Suprapubic skin (tissue), 4 donors: ENCODE measurements around the gene TMEM163. TPM values are rescaled to one million over a fixed set of nuclear protein-coding genes. Genes with fewer than 3 reads are reported as not detected.

Experiments used
- DNase-seq, 2 donors: peaks; one replicate each; pipeline ENCODE4 v3.0.0-alpha.2; 2019; ENCODE audit warnings: low spot score in 2 of 2
- H3K27ac ChIP-seq: fragments of 200-600 bp; sonication (generic); one replicate; pipeline ENCODE4 v1.5.1; 2019
- H3K27me3 ChIP-seq: fragments of 200-600 bp; sonication (generic); one replicate; pipeline ENCODE4 v1.5.1; 2019
- H3K36me3 ChIP-seq: fragments of 200-600 bp; sonication (generic); one replicate; pipeline ENCODE4 v1.5.1; 2019
- H3K4me1 ChIP-seq: fragments of 200-600 bp; sonication (generic); one replicate; pipeline ENCODE4 v1.5.1; 2019
- H3K4me3 ChIP-seq: fragments of 200-600 bp; sonication (generic); one replicate; pipeline ENCODE4 v1.5.1; 2019; ENCODE audit warnings: mild to moderate bottlenecking
- H3K9me3 ChIP-seq: fragments of 200-600 bp; sonication (generic); one replicate; pipeline ENCODE4 v1.5.1; 2019
- EP300 ChIP-seq: sonication (generic); formaldehyde crosslinking; IDR thresholded peaks from one replicate; pipeline ENCODE4 v1.6.1; 2017; ENCODE audit warnings: antibody characterized with exemption
- POLR2A ChIP-seq, 2 donors: fragments of 450-650 bp; IDR thresholded peaks; one replicate each; pipeline ENCODE4 v1.6.1; 2017; ENCODE audit warnings: antibody characterized with exemption in 2 of 2, mild to moderate bottlenecking in 2 of 2, moderate library complexity in 2 of 2
- POLR2AphosphoS5 ChIP-seq, 3 donors: sonication (generic); formaldehyde crosslinking; IDR thresholded peaks; one replicate each; pipeline ENCODE4 v1.6.1; 2017; ENCODE audit warnings: antibody characterized with exemption in 3 of 3
- WGBS: methylation state at CpG from one replicate; pipeline ENCODE4 v1.1.5; 2018; 5-methylcytosine and 5-hydroxymethylcytosine counted together
- total RNA-seq, 4 donors: library from RNA; depleted of rRNA; stranded (reverse); fragments of >200 nt; gene quantifications; one replicate each; pipeline ENCODE4 v1.1.0, GENCODE V29; 2016
- TF ChIP-seq, protein P1 (sequence below), 2 donors: fragments of 200-600 bp in 1 of 2; fragments of 450-650 bp in 1 of 2; sonication (generic) in 1 of 2; IDR thresholded peaks; one replicate each; pipeline ENCODE4 v1.5.1; 2016 to 2019; ENCODE audit warnings: antibody characterized with exemption in 2 of 2, mild to moderate bottlenecking in 1 of 2, moderate library complexity in 1 of 2

The TMEM163 gene
- total RNA-seq, 4 donors from 2014 or later: 0.23 to 0.72 TPM; not detected in 2

DNA sequence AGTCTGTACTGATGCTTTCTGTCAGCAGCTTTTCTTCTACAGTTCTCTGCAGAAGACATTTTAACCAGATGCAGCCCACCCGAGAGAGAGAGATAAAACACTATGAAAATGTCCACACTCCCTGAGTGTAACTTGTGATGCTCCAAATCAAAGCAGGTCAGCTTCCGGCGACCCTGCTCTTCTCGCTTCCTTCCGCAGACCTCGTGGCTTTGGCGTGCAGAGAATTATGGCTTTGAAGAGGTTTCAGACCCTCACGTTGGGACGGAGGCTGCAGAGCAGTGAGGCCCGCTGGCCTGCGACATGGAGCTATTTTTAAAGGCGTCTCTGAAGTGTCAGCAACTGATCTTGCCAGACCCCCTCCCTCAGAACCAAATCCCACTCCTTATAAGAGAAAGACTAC is 41.8 kb downstream of the TMEM163 start:
- 57% methylated on average over 12 of the region's 12 CpGs for WGBS
- H3K27me3 ChIP-seq: no peaks in the 10 kb centered on the region
- no peaks in the 10 kb centered on the region for H3K9me3 ChIP-seq
- H3K4me3 ChIP-seq: no peak overlapping the region
- H3K27ac ChIP-seq: no peak overlapping the region
- TF ChIP-seq, protein P1, sequence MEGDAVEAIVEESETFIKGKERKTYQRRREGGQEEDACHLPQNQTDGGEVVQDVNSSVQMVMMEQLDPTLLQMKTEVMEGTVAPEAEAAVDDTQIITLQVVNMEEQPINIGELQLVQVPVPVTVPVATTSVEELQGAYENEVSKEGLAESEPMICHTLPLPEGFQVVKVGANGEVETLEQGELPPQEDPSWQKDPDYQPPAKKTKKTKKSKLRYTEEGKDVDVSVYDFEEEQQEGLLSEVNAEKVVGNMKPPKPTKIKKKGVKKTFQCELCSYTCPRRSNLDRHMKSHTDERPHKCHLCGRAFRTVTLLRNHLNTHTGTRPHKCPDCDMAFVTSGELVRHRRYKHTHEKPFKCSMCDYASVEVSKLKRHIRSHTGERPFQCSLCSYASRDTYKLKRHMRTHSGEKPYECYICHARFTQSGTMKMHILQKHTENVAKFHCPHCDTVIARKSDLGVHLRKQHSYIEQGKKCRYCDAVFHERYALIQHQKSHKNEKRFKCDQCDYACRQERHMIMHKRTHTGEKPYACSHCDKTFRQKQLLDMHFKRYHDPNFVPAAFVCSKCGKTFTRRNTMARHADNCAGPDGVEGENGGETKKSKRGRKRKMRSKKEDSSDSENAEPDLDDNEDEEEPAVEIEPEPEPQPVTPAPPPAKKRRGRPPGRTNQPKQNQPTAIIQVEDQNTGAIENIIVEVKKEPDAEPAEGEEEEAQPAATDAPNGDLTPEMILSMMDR (IDR thresholded peaks at IDR 0.05): no peak
- TF ChIP-seq POLR2AphosphoS5 (IDR thresholded peaks at IDR 0.05) (no peak), POLR2A (IDR thresholded peaks at IDR 0.05) (no peak)
- no peaks in the 10 kb centered on the region for H3K4me1 ChIP-seq
- DNase-seq: no peak
- H3K36me3 ChIP-seq: no peaks in the 10 kb centered on the region

- Histone ChIP-seq H3K4me3 (no peak overlapping the region), H3K27ac (no peak overlapping the region), H3K36me3 (no peaks in the 10 kb centered on the region), H3K27me3 (no peaks in the 10 kb centered on the region), H3K4me1 (no peaks in the 10 kb centered on the region), H3K9me3 (no peaks in the 10 kb centered on the region)
- no peak for TF ChIP-seq POLR2AphosphoS5 (IDR thresholded peaks at IDR 0.05)
- TF ChIP-seq, protein P1 (IDR thresholded peaks at IDR 0.05): no peak
- 77% methylated on average over 3 of the region's 3 CpGs for WGBS
- no peak for DNase-seq
Measured at GRCh38 chr2:134675314-134675713, 43.5 kb downstream of the TMEM163 start.

- H3K36me3 ChIP-seq: no peaks in the 10 kb centered on the region
- no peak overlapping the region for H3K4me3 ChIP-seq
- no peaks in the 10 kb centered on the region for H3K4me1 ChIP-seq
- no peak for DNase-seq
- no peak for TF ChIP-seq POLR2AphosphoS5 (IDR thresholded peaks at IDR 0.05)
- TF ChIP-seq POLR2A (IDR thresholded peaks at IDR 0.05): no peak
- TF ChIP-seq, protein P1 (IDR thresholded peaks at IDR 0.05): no peak
- no peaks in the 10 kb centered on the region for H3K9me3 ChIP-seq
- 86% methylated on average over 4 of the region's 4 CpGs for whole genome bisulfite sequencing
- no peak overlapping the region for H3K27ac ChIP-seq
- H3K27me3 ChIP-seq: no peaks in the 10 kb centered on the region
Measured at GRCh38 chr2:134674687-134675086, 44.1 kb downstream of the TMEM163 start.

DNA sequence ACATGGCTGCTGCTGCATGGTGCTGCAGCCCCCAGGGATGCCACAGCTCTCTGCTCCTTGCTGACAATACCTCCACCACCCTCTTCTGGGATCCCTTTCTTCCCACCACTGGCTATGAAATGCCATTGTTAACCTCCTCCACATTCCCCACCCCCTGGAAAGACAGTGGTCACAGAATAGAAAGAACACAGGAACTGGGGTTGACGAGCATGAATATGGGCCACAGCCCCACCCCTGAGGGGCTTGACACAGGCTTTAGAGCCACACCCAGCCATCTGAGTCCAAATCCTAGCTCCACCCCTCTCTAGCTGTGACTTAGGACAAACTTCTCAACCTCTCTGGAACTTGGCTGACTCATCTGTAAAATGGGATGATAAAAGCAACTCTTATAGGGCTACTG is 47.3 kb downstream of the TMEM163 start:
- Histone ChIP-seq H3K27me3 (no peaks in the 10 kb centered on the region), H3K27ac (no peak overlapping the region), H3K4me1 (no peaks in the 10 kb centered on the region), H3K4me3 (no peak overlapping the region), H3K36me3 (no peaks in the 10 kb centered on the region), H3K9me3 (no peaks in the 10 kb centered on the region)
- WGBS: 27% methylated on average over 1 of the region's 1 CpG
- no peak for DNase-seq
- TF ChIP-seq POLR2A (IDR thresholded peaks at IDR 0.05): no peak
- TF ChIP-seq, protein P1 (IDR thresholded peaks at IDR 0.05): no peak
- TF ChIP-seq EP300: no peak
- TF ChIP-seq POLR2AphosphoS5 (IDR thresholded peaks at IDR 0.05): no peak

- H3K9me3 ChIP-seq: no peaks in the 10 kb centered on the region
- H3K27ac ChIP-seq: no peak overlapping the region
- H3K36me3 ChIP-seq: no peaks in the 10 kb centered on the region
- no peak for DNase-seq
- 66% methylated on average over 4 of the region's 4 CpGs for WGBS
- H3K4me1 ChIP-seq: no peaks in the 10 kb centered on the region
- TF ChIP-seq POLR2A (IDR thresholded peaks at IDR 0.05): no peak
- no peak for TF ChIP-seq EP300
- TF ChIP-seq, protein P1 (IDR thresholded peaks at IDR 0.05): no peak
- TF ChIP-seq POLR2AphosphoS5 (IDR thresholded peaks at IDR 0.05): no peak
- no peak overlapping the region for H3K4me3 ChIP-seq
- H3K27me3 ChIP-seq: no peaks in the 10 kb centered on the region
Measured at GRCh38 chr2:134670955-134671354, 47.8 kb downstream of the TMEM163 start.
